ENCODE measurements around the gene HSD17B1.
"Not testable (repeated sequence)": the region's sequence is repeated elsewhere in the genome, so short reads cannot be mapped to it uniquely, and the experiment has no call there.

Gene HSD17B1

GRCh38 chr17:42525221-42525620 lies 27.5 kb upstream of the HSD17B1 start:
- DNase-seq (ENCODE audit: low spot score), result no peak

GRCh38 chr17:42526031-42526444 lies 26.7 kb upstream of the HSD17B1 start:
- DNase-seq (ENCODE audit: low spot score), result no peak

- no peak for DNase-seq (ENCODE audit: low spot score)
Measured at GRCh38 chr17:42527932-42528331, 24.8 kb upstream of the HSD17B1 start.

- DNase-seq (ENCODE audit: low spot score), result no peak
Measured at GRCh38 chr17:42529061-42529460, 23.7 kb upstream of the HSD17B1 start.

GRCh38 chr17:42530952-42531454 lies 21.7 kb upstream of the HSD17B1 start:
- DNase-seq (ENCODE audit: low spot score), result peak; percentile 65

GRCh38 chr17:42531455-42532354 lies 21.0 kb upstream of the HSD17B1 start:
- peak; percentile 61 for DNase-seq (ENCODE audit: low spot score)

GRCh38 chr17:42535155-42536047 lies 17.3 kb upstream of the HSD17B1 start:
- DNase-seq (ENCODE audit: low spot score), result no peak

GRCh38 chr17:42536048-42536371 lies 16.7 kb upstream of the HSD17B1 start, which contains the start of gene NAGLU:
NAGLU (plus strand) TSS chr17:42536241; CDS start chr17:42536273, 32 bp downstream.
- DNase-seq (ENCODE audit: low spot score), result peak; percentile 100

- peak; percentile 95 for DNase-seq (ENCODE audit: low spot score)
Measured at GRCh38 chr17:42536372-42537155, 16.2 kb upstream of the HSD17B1 start.

GRCh38 chr17:42537156-42537805 lies 15.4 kb upstream of the HSD17B1 start:
- no peak for DNase-seq (ENCODE audit: low spot score)

GRCh38 chr17:42537826-42538451 lies 14.8 kb upstream of the HSD17B1 start:
- DNase-seq (ENCODE audit: low spot score), result no peak

GRCh38 chr17:42538482-42538881 lies 14.2 kb upstream of the HSD17B1 start:
- DNase-seq (ENCODE audit: low spot score), result no peak

GRCh38 chr17:42540558-42540957 lies 12.2 kb upstream of the HSD17B1 start:
- DNase-seq (ENCODE audit: low spot score), result not testable (repeated sequence)

GRCh38 chr17:42541041-42541833 lies 11.5 kb upstream of the HSD17B1 start:
- peak; percentile 50 for DNase-seq (ENCODE audit: low spot score)

- DNase-seq (ENCODE audit: low spot score), result no peak
Measured at GRCh38 chr17:42543190-42544079, 9.3 kb upstream of the HSD17B1 start.

GRCh38 chr17:42544874-42545283 lies 7.8 kb upstream of the HSD17B1 start:
- DNase-seq (ENCODE audit: low spot score), result no peak

- DNase-seq (ENCODE audit: low spot score), result not testable (repeated sequence)
Measured at GRCh38 chr17:42545755-42546505, 6.8 kb upstream of the HSD17B1 start.

GRCh38 chr17:42547001-42547461 lies 5.7 kb upstream of the HSD17B1 start:
- no peak for DNase-seq (ENCODE audit: low spot score)

Data from HuH-7 (cell line).